ENCODE data around the gene PNO1.

DNA sequence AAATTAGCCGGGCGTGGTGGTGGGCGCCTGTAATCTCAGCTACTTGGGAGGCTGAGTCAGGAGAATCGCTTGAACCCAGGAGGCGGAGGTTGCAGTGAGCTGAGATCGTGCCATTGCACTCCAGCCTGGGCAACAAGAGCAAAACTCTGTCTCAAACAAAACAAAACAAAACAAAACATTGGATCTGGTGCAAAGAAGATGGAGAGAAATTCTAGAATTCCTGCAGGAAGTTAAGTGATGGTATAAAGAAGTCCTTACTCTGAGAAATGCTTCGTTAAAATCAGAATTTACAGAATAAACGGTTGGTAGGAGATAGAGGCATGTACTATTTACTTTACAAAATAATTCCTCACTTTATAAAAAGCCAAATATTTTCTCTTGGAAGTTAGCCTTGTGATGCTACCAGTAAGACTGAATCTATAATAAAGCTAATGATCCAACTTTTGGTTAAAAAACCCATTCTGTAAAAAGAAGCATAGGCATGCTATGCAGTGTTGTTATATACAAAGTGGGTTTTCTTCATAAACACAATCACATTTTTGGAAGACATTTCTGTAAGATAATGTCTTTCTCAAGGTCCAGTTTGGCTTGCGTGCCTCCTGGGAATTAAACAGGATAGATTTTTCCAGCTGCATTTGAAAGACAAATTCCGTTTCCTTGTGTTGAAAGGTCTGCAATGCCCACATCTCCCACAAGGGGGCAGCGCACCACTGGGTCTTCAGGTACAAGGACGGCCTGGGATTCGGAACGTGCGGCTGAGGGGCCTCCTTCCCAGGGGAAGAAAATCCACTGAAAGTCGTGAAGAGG lies 35.6 kb upstream of the PNO1 start:
- TF ChIP-seq CTCF (tag by site-specific recombination; IDR thresholded peaks at IDR 0.05), result peak; percentile 80
- no peak for TF ChIP-seq ATF2 (tag by site-specific recombination; IDR thresholded peaks at IDR 0.05; ENCODE audit: low read depth)
- TF ChIP-seq ZNF777 (tag by site-specific recombination; IDR thresholded peaks at IDR 0.05; ENCODE audit: borderline replicate concordance), result no peak
- no peak for TF ChIP-seq REST (tag by site-specific recombination; IDR thresholded peaks at IDR 0.05)
- TF ChIP-seq KLF10 (tag by site-specific recombination; IDR thresholded peaks at IDR 0.05), result no peak
- TF ChIP-seq ZIC2 (tag by site-specific recombination; IDR thresholded peaks at IDR 0.05), result no peak
- TF ChIP-seq ZNF707 (tag by site-specific recombination; IDR thresholded peaks at IDR 0.05), result no peak
- TF ChIP-seq ZNF354C (tag by site-specific recombination; IDR thresholded peaks at IDR 0.05; ENCODE audit: borderline replicate concordance, low read depth), result no peak
- TF ChIP-seq ZNF140 (tag by site-specific recombination; IDR thresholded peaks at IDR 0.05), result no peak
- TF ChIP-seq, protein P1, sequence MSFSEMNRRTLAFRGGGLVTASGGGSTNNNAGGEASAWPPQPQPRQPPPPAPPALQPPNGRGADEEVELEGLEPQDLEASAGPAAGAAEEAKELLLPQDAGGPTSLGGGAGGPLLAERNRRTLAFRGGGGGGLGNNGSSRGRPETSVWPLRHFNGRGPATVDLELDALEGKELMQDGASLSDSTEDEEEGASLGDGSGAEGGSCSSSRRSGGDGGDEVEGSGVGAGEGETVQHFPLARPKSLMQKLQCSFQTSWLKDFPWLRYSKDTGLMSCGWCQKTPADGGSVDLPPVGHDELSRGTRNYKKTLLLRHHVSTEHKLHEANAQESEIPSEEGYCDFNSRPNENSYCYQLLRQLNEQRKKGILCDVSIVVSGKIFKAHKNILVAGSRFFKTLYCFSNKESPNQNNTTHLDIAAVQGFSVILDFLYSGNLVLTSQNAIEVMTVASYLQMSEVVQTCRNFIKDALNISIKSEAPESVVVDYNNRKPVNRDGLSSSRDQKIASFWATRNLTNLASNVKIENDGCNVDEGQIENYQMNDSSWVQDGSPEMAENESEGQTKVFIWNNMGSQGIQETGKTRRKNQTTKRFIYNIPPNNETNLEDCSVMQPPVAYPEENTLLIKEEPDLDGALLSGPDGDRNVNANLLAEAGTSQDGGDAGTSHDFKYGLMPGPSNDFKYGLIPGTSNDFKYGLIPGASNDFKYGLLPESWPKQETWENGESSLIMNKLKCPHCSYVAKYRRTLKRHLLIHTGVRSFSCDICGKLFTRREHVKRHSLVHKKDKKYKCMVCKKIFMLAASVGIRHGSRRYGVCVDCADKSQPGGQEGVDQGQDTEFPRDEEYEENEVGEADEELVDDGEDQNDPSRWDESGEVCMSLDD (tag by site-specific recombination; IDR thresholded peaks at IDR 0.05), result no peak
- TF ChIP-seq PRDM1 (tag by site-specific recombination; IDR thresholded peaks at IDR 0.05), result no peak
